Right renal pelvis (tissue), 4 donors: ENCODE data around the gene CHCHD6. TPM values are rescaled to one million over a fixed set of nuclear protein-coding genes. Genes with fewer than 3 reads are reported as not detected.

Experiments used
- DNase-seq, 4 donors: peaks; one replicate each; pipeline ENCODE4 v3.0.0-alpha.2; 2013; ENCODE audit warnings: low read depth in 4 of 4, low spot score in 3 of 4, missing footprints in 1 of 4
- polyA plus RNA-seq, 4 donors: library from polyadenylated mRNA; unstranded; fragments of 120-200 nt; gene quantifications; one replicate each; pipeline ENCODE4 v1.2.1, GENCODE V29; 2013; ENCODE audit not compliant: insufficient read length in 4 of 4

Gene CHCHD6
- polyA plus RNA-seq, 4 donors, result 17.5 to 23.2 (median 18.1) TPM

DNA sequence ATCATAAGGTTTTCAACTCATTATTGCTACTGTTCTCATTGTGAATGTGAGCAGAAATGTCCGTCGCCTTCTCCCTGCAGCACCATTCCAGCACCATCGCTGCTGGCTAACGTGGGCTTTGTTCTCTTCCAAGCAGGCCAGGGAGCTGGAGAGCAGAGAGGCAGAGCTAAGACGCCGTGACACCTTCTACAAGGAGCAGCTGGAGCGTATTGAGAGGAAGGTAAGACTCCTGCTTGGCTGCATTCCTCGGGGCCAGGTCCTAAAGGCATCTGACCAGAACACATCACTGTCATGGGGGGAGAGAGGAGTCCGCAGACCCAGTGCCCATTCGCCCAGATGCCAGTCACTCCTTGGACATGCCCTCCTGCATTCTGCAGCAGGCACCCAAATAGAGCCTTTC is 148.5 kb downstream of the CHCHD6 start:
- DNase-seq, result peak in 2 of 4 donors; percentile 3 to 5

DNA sequence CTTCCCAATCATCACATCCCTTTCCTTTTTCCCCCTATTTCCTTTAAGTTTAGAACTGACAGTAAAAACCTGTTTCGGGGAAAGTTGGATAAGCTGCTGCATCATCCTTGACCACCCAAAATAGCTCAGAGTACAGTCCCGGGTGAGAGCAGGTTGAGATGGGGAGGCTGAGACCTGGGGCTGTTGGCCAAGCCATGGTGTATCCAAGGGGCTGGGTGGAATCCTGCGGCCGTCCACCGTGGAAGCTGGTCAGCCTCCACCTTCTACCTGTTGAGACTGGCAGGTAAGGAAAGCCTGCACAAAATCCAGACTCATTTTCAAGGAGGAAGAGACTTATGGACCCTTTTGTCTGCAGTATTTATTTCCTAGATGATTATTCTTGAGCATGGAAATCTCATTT is 150.6 kb downstream of the CHCHD6 start:
- no peak for DNase-seq

DNA sequence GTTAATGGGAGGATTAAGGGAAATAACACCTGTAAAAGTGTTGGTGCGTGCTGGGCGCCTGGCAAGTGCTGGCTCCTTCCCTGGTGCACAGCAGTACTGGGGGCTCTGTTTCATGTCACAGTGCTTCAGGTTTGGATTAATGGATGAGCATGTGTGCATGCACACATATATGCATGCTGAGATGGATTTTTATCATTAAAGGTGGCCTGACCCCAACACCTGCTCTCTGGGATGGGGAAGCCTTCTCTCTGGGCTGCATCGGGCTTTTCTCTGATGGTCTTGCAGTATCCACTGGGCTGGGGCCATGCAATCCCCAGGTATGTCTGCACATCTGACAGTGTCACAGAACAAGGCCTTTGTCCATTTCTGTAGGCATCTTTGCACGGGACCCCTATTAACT is 151.3 kb downstream of the CHCHD6 start:
- no peak for DNase-seq

DNA sequence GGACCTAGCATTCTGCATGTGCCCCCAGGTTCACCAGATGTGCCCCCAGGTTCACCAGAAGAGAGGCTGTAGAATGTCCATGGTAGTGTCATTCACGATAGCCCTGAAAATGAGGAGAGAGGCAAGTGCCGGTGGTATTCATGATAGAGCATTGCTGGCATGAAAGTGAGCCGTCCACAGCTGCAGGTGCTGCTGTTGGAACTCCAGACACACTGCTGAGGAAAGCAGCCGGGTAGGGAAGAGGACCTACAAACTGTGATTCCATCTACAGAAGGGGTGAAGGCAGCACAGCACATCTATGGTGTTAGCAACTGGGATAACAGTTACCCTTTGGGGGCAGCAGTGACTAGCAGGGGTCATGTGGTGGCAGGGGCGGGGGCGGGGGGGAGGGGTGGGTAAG is 153.9 kb downstream of the CHCHD6 start:
- no peak for DNase-seq

DNA sequence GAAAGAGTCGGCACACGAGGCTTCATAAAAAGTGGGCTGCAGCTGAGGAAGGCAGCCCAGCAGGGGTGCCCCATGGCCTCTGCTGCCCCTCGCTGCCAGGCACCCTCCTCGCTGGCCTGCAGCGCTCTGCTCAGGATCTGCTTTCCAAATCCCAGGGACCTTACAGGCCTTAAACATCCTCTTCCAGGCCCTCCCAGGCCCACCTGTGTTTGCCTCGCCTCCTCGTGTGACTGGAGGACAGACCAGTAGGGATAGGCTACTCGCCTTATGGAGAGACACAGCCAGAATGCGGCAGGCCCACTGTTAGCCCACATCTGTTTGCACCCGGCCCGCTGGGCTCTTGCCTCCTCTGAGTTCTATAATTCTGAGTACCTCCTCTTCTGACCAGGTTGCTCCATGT is 154.4 kb downstream of the CHCHD6 start:
- no peak for DNase-seq

DNA sequence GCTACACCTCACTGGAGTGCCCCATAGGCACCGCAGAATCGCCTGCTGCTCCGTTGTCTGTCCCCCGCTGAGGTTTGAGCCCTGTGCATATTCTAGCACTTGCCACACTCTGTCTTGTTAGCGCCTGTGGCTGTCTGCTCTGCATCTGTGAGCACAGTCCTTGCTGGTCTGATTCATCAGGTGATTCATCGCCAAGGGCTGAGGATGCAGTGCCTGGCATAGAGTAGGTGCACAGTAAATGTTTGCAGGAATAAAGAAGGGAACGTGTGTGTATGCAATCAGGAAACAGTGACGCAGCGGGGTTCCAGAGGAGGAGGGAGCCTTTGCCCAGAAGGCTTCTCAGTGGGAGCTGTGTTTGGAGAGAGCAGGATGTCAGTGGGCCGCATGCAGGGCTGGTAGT is 154.8 kb downstream of the CHCHD6 start:
- no peak for DNase-seq

DNA sequence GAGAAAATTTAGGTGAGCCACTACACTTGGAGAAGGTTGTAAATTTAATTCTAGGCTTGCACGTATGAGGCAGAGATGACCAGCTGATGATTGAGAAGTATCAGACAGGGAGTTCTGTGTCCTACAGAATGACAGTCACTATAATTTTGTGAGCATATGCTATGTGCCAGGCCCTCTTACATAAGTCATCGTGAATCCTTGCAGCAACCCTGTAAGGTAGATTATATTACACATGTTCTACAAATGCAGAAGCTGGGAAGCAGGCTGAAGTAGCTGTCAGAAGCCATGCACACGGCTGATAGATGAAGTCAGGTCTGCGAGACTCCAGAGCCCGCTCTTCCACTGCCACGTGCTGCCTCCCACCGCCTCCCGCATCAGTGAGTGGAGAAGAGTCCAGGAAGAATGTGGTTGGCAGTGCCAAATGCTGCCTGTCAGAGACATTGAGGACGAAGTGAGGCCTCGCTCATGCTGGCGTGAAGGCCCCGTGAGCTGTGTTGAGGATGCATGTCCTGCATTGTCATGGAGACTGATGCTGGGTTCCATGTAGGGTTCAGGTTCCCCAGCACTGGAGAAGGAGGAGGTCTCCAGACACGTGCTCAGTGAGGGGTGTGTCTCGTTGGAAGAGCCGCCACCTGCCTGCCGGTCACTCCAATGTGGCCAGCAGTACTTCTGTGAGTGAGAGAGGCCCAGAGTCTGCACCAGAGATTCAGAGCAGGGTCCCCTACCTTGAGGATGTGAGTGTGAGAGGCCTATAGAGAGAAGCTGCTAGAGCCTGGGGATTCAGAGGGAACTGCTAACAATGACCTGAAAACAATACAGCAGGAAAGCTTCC is 155.6 kb downstream of the CHCHD6 start:
- no peak for DNase-seq

DNA sequence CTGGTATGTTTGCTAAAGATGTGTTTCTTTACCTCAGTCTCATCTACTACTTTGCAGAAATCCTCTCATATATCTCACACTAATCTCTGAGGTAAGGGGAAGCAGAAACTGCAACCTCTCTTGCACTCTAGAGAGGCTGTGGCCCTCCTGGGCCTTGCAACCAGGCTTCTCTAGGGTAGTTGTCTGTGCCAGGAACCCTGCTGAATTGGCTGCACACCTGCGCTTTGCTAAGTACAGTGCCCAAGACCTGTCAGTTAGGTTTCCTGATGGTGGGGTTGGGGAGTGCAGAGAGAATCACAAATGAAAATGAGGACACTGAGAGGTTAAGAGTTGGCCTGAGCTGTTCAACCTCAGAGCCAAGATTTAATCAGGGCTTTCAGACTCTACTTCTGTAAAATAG is 161.7 kb downstream of the CHCHD6 start:
- no peak for DNase-seq

DNA sequence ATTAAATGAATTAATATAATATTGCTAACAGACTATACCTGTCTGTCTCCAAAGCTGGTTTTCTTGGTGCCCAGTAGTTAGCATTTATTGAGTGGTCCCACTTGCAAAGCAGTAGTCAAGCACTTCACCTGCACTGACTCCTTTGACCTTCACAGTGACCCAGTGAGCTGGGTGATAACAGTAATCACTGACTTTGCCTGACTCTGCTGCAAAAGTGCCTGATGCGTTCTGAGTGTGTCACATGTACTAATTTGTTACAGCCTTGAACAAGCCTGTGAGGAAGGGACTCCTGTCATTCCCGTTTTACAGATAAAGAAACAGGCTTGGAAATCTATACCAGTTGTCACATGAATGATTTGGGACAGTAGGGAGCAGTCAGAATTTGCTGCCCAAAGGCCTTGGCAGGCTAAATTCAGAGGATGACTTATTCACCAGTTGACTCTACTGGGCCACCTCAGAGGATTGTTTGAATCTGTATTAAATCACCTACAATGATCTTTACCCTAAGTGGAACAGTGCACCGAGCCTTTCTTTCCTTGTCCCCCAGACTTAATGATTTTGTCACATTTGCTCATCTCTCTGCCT is 162.2 kb downstream of the CHCHD6 start:
- no peak for DNase-seq

DNA sequence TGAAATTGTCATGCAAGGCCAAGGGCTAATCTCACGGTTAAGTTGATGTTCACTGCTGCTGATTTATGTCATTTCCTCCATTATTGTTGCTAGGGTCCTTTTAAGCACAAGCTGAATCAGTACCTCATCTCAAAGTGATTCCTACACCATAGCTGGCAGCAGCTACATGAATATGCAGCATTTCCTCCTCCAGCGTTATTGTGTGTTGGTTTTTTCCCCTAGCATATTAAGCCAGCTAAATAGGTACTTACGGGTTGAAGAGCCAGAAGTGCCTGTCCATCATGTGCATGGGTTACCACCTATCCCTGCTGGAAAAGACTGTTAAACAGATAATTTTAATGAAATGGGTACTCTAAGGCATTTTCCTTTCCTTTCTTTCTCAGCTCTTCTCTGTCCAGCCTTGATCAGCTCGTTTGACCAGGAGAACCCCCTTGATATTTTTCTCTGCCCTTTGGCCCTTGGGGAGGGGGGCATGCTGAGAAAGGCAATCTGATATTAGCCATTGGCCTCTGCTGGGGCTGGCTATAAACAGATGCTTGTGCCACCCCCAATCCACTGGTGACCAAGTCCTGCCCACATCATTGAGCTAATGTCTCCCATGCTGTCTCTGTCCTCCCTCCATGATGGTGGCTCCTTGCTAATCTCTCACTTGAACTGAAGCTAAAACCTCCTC is 163.3 kb downstream of the CHCHD6 start:
- no peak for DNase-seq

DNA sequence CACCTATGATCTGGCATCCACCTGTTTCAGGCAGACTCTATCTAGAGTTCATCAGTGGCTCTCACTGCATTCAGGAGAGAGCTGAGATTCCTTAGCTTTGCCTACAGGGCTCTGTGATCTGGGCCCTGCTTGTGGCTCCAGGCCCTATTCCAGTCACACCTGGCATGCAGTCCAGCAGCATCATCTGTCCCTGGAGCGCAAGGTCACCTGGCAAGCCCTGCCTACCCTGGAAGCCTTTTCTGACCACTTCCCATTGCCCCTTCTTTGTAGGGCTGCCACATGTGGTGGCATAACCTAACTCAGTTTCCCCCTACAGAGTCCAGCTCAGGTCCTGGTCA is 163.8 kb downstream of the CHCHD6 start:
- no peak for DNase-seq

DNA sequence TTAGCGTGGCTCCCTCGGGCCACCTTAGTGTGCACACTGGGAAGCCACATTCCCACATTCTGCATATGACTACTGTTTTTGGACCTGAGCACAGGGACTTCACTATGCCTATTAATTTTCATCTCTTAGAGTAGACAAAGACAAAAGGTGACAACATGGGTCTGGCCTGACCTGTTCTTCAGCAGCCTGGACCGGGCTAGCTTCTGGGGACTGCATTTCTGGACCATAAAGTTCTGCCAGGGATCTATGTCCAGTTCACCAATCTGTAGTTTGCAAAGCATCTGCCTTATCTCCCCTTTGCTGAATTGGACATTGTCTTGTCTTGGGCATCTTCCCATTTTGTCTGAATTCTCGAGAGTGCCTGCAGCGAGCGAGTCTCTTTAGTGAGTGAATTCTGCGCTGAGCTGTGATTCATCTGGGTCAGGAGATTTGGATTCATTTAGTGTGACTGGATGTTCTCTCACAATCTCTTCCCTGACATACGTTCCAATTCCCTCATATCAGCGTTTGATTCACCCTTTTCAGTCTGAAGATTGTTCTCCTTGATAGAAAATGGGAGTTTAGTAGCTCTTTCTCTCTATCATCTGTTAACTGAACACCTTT is 166.7 kb downstream of the CHCHD6 start:
- no peak for DNase-seq

DNA sequence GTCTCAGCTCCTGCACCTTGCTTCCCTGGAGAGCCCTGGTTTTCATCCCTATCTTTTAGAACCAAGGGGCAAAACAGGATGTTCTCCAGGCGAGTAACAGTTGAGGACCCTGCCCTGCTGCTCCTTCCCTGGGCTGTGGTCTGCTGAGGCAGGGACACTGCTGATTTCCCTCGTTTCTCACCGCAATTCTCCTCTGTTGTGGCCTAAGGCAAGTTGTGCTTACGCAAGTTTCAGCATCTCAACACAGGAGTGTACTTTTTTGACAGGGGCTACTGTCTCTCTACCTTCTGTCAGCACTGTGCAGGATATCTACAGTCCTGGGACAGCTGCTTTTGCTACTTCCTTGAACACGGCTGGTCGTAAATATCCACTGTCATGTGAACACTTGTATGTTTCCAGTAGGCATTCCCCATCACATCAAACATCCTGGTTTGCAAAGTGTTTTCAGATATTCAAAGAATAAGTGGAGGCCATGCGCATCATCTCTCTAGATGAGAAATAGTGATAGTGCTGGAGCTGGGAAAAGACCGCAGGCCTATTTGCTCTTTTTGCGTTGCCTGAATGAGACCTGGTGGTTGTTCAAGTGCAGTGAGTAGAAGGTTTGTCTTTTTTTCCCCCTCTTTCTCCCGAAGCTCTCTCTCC is 168.8 kb downstream of the CHCHD6 start:
- no peak for DNase-seq

DNA sequence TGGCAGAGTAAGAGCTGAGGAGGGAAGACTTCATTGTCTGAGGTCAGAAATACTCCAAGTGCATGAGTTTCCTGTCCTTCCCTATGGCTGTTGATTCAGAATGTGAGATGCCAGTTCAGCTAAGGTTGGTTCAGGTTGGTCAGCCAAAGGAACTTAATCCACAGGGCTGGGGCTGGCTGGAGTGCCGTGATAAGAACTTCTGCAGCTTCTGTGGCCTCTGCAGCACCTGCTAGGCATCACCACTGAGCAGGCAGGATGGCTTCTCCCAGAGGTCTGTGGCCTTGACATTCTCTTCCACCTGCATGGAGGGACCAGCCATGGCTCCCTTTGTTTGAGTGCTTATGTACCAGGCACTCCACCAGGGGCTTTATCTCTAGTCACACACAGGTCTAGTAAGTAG is 169.4 kb downstream of the CHCHD6 start:
- DNase-seq, result no peak

DNA sequence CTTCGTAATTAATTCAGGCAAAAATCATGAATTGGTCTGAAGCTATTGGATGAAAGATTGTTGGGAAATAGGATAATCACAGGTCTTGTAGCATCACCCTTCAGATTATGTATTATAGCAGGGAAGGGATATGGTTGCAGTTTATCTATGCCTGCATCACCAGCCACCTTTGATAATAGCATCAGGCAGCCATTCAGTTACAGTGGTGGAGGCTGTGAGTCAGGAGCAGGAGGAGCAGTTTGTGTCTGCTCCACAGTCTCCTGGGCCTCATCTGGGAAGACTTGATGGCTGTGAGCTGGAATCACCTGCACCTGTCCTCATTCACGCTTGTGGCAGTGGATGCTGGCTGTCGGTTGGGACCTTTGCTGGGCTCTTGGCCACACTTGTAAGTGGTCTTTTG is 174.6 kb downstream of the CHCHD6 start:
- DNase-seq, result no peak

DNA sequence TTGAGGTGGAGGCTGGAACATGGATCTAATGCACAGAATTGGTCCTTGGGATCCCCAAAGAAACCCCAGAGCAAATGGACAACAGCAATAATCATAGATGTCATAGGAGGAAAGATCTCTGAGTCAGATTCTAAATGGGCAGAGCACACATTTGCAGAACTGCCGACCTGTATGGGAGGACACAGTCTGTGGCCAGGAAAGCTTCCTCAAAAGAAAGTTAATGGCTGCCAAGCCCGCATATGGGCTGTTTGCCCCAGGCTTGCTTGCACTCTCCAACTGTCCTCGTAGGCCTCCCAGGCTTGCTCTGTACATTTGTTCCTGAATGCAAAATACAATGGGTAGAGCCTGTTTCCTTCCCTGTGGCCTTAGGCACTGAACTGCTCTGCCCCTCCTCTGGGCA is 176.9 kb downstream of the CHCHD6 start:
- DNase-seq, result no peak

DNA sequence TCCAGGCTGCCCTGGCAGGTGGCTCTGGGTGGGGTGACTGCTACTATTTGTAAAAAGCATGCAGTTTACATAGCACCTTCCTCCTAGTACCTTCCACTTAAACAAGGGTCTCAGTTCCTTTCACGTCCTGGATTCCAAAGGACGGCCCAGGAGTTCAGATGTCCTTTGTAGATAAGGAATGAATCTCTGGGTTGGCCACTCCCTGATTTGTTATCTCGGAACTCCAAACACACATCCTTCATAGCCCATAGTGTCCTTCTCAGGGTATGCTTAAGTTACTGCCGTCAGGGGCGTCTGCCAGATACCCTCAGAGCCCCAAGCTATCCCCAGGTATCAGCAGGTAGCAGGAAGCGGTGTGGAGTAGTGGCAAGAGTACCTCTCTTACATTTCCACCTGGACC is 177.8 kb downstream of the CHCHD6 start:
- DNase-seq, result no peak

DNA sequence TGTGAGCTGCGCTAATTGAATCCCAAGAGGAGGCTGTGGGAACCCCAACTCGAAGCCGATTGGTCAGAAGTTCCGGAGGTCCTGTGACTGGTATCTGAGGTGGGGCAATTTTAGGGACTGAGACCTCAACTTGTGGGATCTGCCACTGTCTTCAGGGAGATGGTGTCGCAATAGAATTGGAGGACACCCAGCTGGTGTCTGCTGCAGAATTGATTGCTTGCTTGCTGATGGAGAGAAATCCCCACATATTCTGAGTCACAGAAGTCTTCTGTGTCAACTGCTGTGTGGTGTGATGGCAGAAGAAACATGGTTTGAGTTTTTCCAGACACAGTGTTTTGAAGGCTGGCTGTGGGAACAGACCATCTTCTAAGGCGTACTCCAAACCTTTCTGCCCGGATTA is 179.2 kb downstream of the CHCHD6 start:
- DNase-seq, result no peak

DNA sequence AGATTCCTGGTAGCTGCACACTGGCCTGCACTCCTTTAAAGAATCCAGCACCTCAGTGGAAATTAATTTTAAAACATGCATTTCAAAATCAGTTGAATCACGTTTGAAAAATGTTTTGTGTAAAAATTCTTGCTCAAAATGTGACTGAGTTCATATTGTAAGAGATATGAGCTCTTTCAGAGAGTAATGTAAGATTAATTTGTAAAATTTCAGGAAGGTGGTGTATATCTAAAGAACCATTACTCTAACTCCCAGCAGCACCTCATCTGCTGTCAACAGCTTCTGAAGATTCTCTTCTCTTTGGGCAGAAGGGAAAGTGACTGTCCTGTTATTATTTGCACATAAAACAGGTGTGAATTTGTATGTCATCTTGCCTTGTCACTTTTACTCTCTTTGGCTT is 181.4 kb downstream of the CHCHD6 start:
- no peak for DNase-seq

DNA sequence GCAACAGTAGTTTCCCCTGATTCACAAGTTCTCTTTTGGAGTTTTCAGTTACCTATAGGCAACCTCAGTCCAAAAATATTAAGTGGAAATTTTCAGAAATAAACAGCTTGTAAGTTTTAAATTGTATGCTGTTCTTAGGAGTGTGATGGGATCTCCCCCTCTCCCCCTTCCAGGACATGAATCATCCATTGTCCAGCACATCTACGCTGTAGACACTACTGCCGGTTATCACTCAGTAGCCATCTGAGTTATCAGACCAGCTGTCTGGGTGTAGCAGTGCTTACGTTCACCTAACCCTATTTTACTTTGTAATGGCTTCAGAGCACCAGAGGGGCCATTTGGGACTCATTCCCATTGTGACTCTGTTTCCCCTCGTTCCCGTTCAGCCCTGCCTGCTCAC is 182.2 kb downstream of the CHCHD6 start:
- DNase-seq, result no peak

DNA sequence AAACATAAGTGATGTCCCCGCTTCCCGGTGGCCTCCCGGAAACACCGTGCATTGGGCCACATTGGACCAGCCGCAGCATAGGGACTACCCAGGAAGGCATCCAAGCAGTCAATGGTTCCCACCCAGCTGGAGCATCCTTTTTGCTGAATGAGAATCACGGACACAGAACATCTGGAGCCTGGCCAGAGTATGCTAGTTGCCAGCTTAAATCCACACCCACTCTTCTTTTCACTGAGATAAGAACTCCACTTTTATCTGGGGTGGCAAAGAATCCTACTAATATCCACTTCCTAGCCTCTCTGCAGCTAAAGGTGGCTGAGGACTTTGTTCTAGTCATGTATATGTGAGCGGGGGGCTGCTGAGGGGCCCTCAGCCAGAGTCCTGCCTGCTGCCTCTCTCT is 183.6 kb downstream of the CHCHD6 start:
- no peak for DNase-seq
